A549 (cell line): Measurements from ENCODE around the gene BCKDK. TPM values are rescaled to one million over a fixed set of nuclear protein-coding genes. Genes with fewer than 3 reads are reported as not detected.

ENCODE experiments used
- ATAC-seq, 2 experiments: fragments of 200-7000 bp in 1 of 2; fragments of >200 bp in 1 of 2; cut with Nextera tagmentation in 1 of 2; cut with Tn5 transposase in 1 of 2; 3 replicates each; pipeline versions ENCODE4 v1.8.0 to v1.9.1; 2018 to 2020; ENCODE audit warnings: mild to moderate bottlenecking in 1 of 2, moderate library complexity in 1 of 2
- CTCF ChIA-PET: fragments of 300-600 bp; sonication (Branson Sonifier 250); formaldehyde crosslinking; extraction: SDS; loops from one replicate; lab custom pipeline; 2021; ENCODE audit warnings: antibody characterized with exemption, inconsistent platforms; lab: Yijun Ruan, JAX
- POLR2A ChIA-PET: fragments of 350-600 bp; formaldehyde crosslinking; extraction: SDS; loops from one replicate; lab custom pipeline; 2021; ENCODE audit warnings: antibody characterized with exemption, inconsistent platforms; lab: Yijun Ruan, JAX
- DNase-seq, 2 experiments: peaks; one replicate each; pipeline versions ENCODE4 v3.0.0 to v3.0.0-alpha.2; 2011 to 2016; ENCODE audit warnings: low read depth in 1 of 2, low spot score in 1 of 2
- FAIRE-seq: peaks from 2 replicates; lab custom pipeline; 2011; peaks lifted over from hg19 to GRCh38; lab: Jason Lieb, UNC
- H3K27ac ChIP-seq, 2 experiments: fragments of >200 bp; sonication (Bioruptor Twin); formaldehyde crosslinking; 3 replicates each; pipeline ENCODE4 v1.5.1; 2016 to 2017
- H3K4me1 ChIP-seq: fragments of >200 bp; sonication (Bioruptor Twin); formaldehyde crosslinking; 3 replicates; pipeline ENCODE4 v1.6.1; 2016
- H3K4me2 ChIP-seq: fragments of >200 bp; sonication (Bioruptor Twin); formaldehyde crosslinking; 3 replicates; pipeline ENCODE4 v1.6.1; 2016
- H3K4me3 ChIP-seq: fragments of >200 bp; sonication (Bioruptor Twin); formaldehyde crosslinking; 3 replicates; pipeline ENCODE4 v1.5.1; 2016
- H3K9me3 ChIP-seq: fragments of >200 bp; sonication (Bioruptor Twin); formaldehyde crosslinking; 3 replicates; pipeline ENCODE4 v1.6.1; 2016
- ATOH8 ChIP-seq: fragments of 250-450 bp; sonication (Bioruptor Pico); IDR thresholded peaks from 2 replicates; pipeline ENCODE4 v1.5.0; 2020; ENCODE audit warnings: low read depth, mild to moderate bottlenecking, moderate library complexity
- BHLHE40 ChIP-seq: IDR thresholded peaks from 2 replicates; pipeline ENCODE4 v1.6.1; 2012; ENCODE audit warnings: low read depth, low read length, inconsistent platforms
- CEBPB ChIP-seq, 2 experiments: fragments of >200 bp in 1 of 2; sonication (Bioruptor Twin) in 1 of 2; formaldehyde crosslinking in 1 of 2; IDR thresholded peaks; 2 replicates each; pipeline ENCODE4 v1.6.1; 2012 to 2016
- CHD2 ChIP-seq: fragments of 150-350 bp; IDR thresholded peaks from 2 replicates; pipeline ENCODE4 v1.6.1; 2014; ENCODE audit warnings: low read length; ENCODE audit not compliant: partially characterized antibody
- FOSL2 ChIP-seq, 2 experiments: fragments of 450-650 bp in 1 of 2; fragments of >200 bp in 1 of 2; sonication (Bioruptor Twin) in 1 of 2; formaldehyde crosslinking; IDR thresholded peaks; 2 replicates each; pipeline versions ENCODE4 v1.5.0 to v1.6.1; 2016 to 2020; ENCODE audit warnings: mild to moderate bottlenecking in 1 of 2, moderate library complexity in 1 of 2
- HDAC2 ChIP-seq: fragments of 200-600 bp; sonication (generic); IDR thresholded peaks from 2 replicates; pipeline ENCODE4 v1.6.1; 2016
- HES2 ChIP-seq: fragments of >200 bp; sonication (Bioruptor Twin); formaldehyde crosslinking; IDR thresholded peaks from 2 replicates; pipeline ENCODE4 v1.6.1; 2016
- HOXA7 ChIP-seq: fragments of 250-450 bp; sonication (Bioruptor Pico); IDR thresholded peaks from 2 replicates; pipeline ENCODE4 v1.5.0; 2020; ENCODE audit warnings: mild to moderate bottlenecking, moderate library complexity
- KDM1A ChIP-seq: fragments of 200-600 bp; sonication (generic); IDR thresholded peaks from 2 replicates; pipeline ENCODE4 v1.6.1; 2016; ENCODE audit warnings: low read depth, mild to moderate bottlenecking
- MAFK ChIP-seq: fragments of 450-650 bp; IDR thresholded peaks from 2 replicates; pipeline ENCODE4 v1.6.1; 2014; ENCODE audit not compliant: partially characterized antibody
- MYC ChIP-seq: IDR thresholded peaks from 2 replicates; pipeline ENCODE4 v1.6.1; 2012; ENCODE audit warnings: mild to moderate bottlenecking, inconsistent platforms, low read length, improper control_type of control experiment, borderline replicate concordance
- NPAS2 ChIP-seq: fragments of 250-450 bp; sonication (Bioruptor Pico); IDR thresholded peaks from 2 replicates; pipeline ENCODE4 v1.8.0; 2022; ENCODE audit warnings: mild to moderate bottlenecking, moderate library complexity, borderline replicate concordance
- NR3C1 ChIP-seq: fragments of >200 bp; sonication (Bioruptor Twin); formaldehyde crosslinking; IDR thresholded peaks from 3 replicates; pipeline ENCODE4 v1.6.1; 2017
- PBX3 ChIP-seq: IDR thresholded peaks from 2 replicates; pipeline ENCODE4 v1.6.1; 2012
- RFX5 ChIP-seq: fragments of 450-650 bp; IDR thresholded peaks from 2 replicates; pipeline ENCODE4 v1.7.1; 2014; ENCODE audit warnings: antibody characterized with exemption, mild to moderate bottlenecking, moderate library complexity
- RNF2 ChIP-seq: fragments of 200-600 bp; sonication (generic); IDR thresholded peaks from 2 replicates; pipeline ENCODE4 v1.6.1; 2016; ENCODE audit warnings: low read depth, mild to moderate bottlenecking, antibody characterized with exemption, moderate library complexity, borderline replicate concordance
- ZC3H11A ChIP-seq: fragments of 450-650 bp; IDR thresholded peaks from 2 replicates; pipeline ENCODE4 v1.6.1; 2014; ENCODE audit warnings: antibody characterized with exemption, mild to moderate bottlenecking
- WGBS: methylation state at CpG from one replicate; pipeline ENCODE4 v1.1.6; 2017; ENCODE audit errors: missing lambda C conversion rate; 5-methylcytosine and 5-hydroxymethylcytosine counted together
- polyA plus RNA-seq, 4 experiments: library from polyadenylated mRNA; depleted of rRNA in 3 of 4; stranded (reverse); fragments of >200 nt; fragmentation: RNase III in 1 of 4; extraction: RNeasy Plus Mini Kit Qiagen cat#74134 plus additional on column Dnase treatment in 1 of 4; gene quantifications; 2 replicates in 3 of 4; 3 replicates in 1 of 4; pipeline ENCODE4 v1.2.3, GENCODE V29; 2011 to 2017

The BCKDK gene
- polyA plus RNA-seq, 2 of the 4 experiments (the other 2 are of a cell fraction) = 20.7 to 36.7 TPM

- peaks cover 12% of the 10 kb centered on the region for H3K4me1 ChIP-seq
- ATAC-seq = no peak
- TF ChIP-seq PBX3 (no peak), CEBPB (IDR thresholded peaks at IDR 0.05) (no peak), HES2 (no peak), ATOH8 (CRISPR knock-in tag) (no peak), RFX5 (no peak), MAFK (no peak), HDAC2 (no peak)
- TF ChIP-seq, all 56 proteins: peak for 0
- H3K9me3 ChIP-seq = no peaks in the 10 kb centered on the region
- no peak for FAIRE-seq
- ChIA-PET POLR2A (no interaction called here), CTCF (interaction anchor here (1.1 to 1.4 kb wide), 2 partner anchors 19 to 93 kb away, joined by 3 to 4 read pairs; no protein-coding TSS in a partner anchor)
- H3K4me3 ChIP-seq = no peak overlapping the region
- no peak overlapping the region for H3K27ac ChIP-seq
- DNase-seq = no peak
- H3K4me2 ChIP-seq = no peak overlapping the region
- 96% methylated on average over 12 of the region's 13 CpGs for WGBS
Observed at GRCh38 chr16:31077024-31077423, 31.2 kb upstream of the BCKDK start.

- Histone ChIP-seq H3K9me3 (no peaks in the 10 kb centered on the region), H3K4me2 (no peak overlapping the region), H3K4me3 (no peak overlapping the region), H3K4me1 (peaks cover 10% of the 10 kb centered on the region; the same call in 2 of the 3 replicates), H3K27ac (no peak overlapping the region)
- POLR2A ChIA-PET = interaction anchor here (0.6 kb wide), 1 partner anchor 25 kb away, joined by 7 read pairs; no protein-coding TSS in a partner anchor
- DNase-seq = no peak
- no peak for ATAC-seq
- FAIRE-seq = no peak
- TF ChIP-seq RNF2 (no peak), MAFK (no peak), CHD2 (no peak), KDM1A (no peak), NR3C1 (no peak), NPAS2 (CRISPR knock-in tag) (no peak), FOSL2 (IDR thresholded peaks at IDR 0.05) (no peak), FOSL2 (CRISPR knock-in tag; IDR thresholded peaks at IDR 0.05) (no peak), BHLHE40 (no peak), ZC3H11A (no peak)
- TF ChIP-seq, all 56 proteins: peak for 0
- WGBS = 95% methylated on average over 26 of the region's 30 CpGs
- CTCF ChIA-PET = interaction anchor here (1.0 to 1.4 kb wide), 3 partner anchors 17 to 94 kb away, joined by 3 to 4 read pairs (median 3); partner anchors contain the start of gene VKORC1
Observed at GRCh38 chr16:31077592-31078396, 30.4 kb upstream of the BCKDK start.

GRCh38 chr16:31078597-31079341, 29.4 kb upstream of the BCKDK start:
- 80% methylated on average over 7 of the region's 15 CpGs for WGBS
- ATAC-seq (no peak), FAIRE-seq (no peak), DNase-seq (no peak)
- H3K4me3 ChIP-seq = no peak overlapping the region
- ChIA-PET CTCF (interaction anchor here (1.0 to 1.6 kb wide), 2 partner anchors 16 to 29 kb away, joined by 3 to 4 read pairs; partner anchors contain the start of gene VKORC1), POLR2A (no interaction called here)
- TF ChIP-seq HOXA7 (CRISPR knock-in tag) (no peak), MAFK (no peak), MYC (no peak)
- H3K4me1 ChIP-seq = peaks cover 10% of the 10 kb centered on the region; the same call in 2 of the 3 replicates
- no peaks in the 10 kb centered on the region for H3K9me3 ChIP-seq
- no peak overlapping the region for H3K4me2 ChIP-seq
- no peak overlapping the region for H3K27ac ChIP-seq
